Stimulated activated CD8-positive, alpha-beta memory T cell treated with anti-CD3 and anti-CD28 coated beads, Interleukin-12 subunit alpha, Interleukin-12 subunit beta, amount 100 ng/mL, for 24 hours (primary cell): ENCODE data around the gene PTPRT.
"Not testable (repeated sequence)": the region's sequence is repeated elsewhere in the genome, so short reads cannot be mapped to it uniquely, and the experiment has no call there.

Experiments used
- DNase-seq: peaks from one replicate; pipeline ENCODE4 v3.0.0-alpha.2; 2020; ENCODE audit errors: extremely low read depth

PTPRT gene

GRCh38 chr20:42308171-42308570 is 881.5 kb downstream of the PTPRT start:
- no peak for DNase-seq

GRCh38 chr20:42295592-42295991 is 894.1 kb downstream of the PTPRT start:
- no peak for DNase-seq

- no peak for DNase-seq
These were observed 894.7 kb downstream of the PTPRT start for GRCh38 chr20:42294976-42295375.

GRCh38 chr20:42281801-42282200 is 907.9 kb downstream of the PTPRT start:
- no peak for DNase-seq

- no peak for DNase-seq
These were observed 912.7 kb downstream of the PTPRT start for GRCh38 chr20:42276718-42277602.

- no peak for DNase-seq
These were observed 914.7 kb downstream of the PTPRT start for GRCh38 chr20:42274986-42275385.

GRCh38 chr20:42272516-42272915 is 917.2 kb downstream of the PTPRT start:
- DNase-seq: no peak

- no peak for DNase-seq
These were observed 919.2 kb downstream of the PTPRT start for GRCh38 chr20:42270539-42270938.

GRCh38 chr20:42267793-42268384 is 921.8 kb downstream of the PTPRT start:
- no peak for DNase-seq

- no peak for DNase-seq
These were observed 927.9 kb downstream of the PTPRT start for GRCh38 chr20:42261766-42262270.

- DNase-seq: no peak
These were observed 929.5 kb downstream of the PTPRT start for GRCh38 chr20:42260184-42260583.

- no peak for DNase-seq
These were observed 930.3 kb downstream of the PTPRT start for GRCh38 chr20:42259389-42259788.

- no peak for DNase-seq
These were observed 931.0 kb downstream of the PTPRT start for GRCh38 chr20:42258564-42259302.

- no peak for DNase-seq
These were observed 933.9 kb downstream of the PTPRT start for GRCh38 chr20:42255821-42256220.

- DNase-seq: no peak
These were observed 935.0 kb downstream of the PTPRT start for GRCh38 chr20:42254673-42255072.

- no peak for DNase-seq
These were observed 937.6 kb downstream of the PTPRT start for GRCh38 chr20:42252116-42252515.

- no peak for DNase-seq
These were observed 970.9 kb downstream of the PTPRT start for GRCh38 chr20:42218621-42219374.

GRCh38 chr20:42214074-42214473 is 975.6 kb downstream of the PTPRT start:
- DNase-seq: no peak

- no peak for DNase-seq
These were observed 977.3 kb downstream of the PTPRT start for GRCh38 chr20:42212391-42212790.

GRCh38 chr20:42206557-42206956 is 983.1 kb downstream of the PTPRT start:
- not testable (repeated sequence) for DNase-seq

GRCh38 chr20:42204109-42204660 is 985.5 kb downstream of the PTPRT start:
- no peak for DNase-seq
